Spleen (tissue), 7 donors: ENCODE results near the gene CLIC5.

Source experiments
- CTCF ChIP-seq, 11 experiments: fragments of 200-600 bp in 7 of 11; fragments of 450-650 bp in 4 of 11; sonication (generic) in 4 of 11; IDR thresholded peaks in 8 of 11; conservative IDR thresholded peaks in 3 of 11; 1 replicate in 7 of 11; 2 replicates in 4 of 11; pipeline versions ENCODE4 v1.4.0 to v1.8.0; 2016 to 2021; ENCODE audit warnings: antibody characterized with exemption in 11 of 11, inconsistent platforms in 4 of 11, mild to moderate bottlenecking in 1 of 11
- POLR2A ChIP-seq, 3 donors: fragments of 450-650 bp; IDR thresholded peaks; one replicate each; pipeline ENCODE4 v1.5.1; 2017; ENCODE audit warnings: antibody characterized with exemption in 3 of 3, mild to moderate bottlenecking in 1 of 3
- POLR2AphosphoS5 ChIP-seq, 3 donors: sonication (generic); formaldehyde crosslinking; IDR thresholded peaks; one replicate each; pipeline ENCODE4 v1.5.1; 2017; ENCODE audit warnings: antibody characterized with exemption in 3 of 3
- donor health status: DM: no; HTN: no; CAD: no; lungs with moderate emphysema.
- donor health status: DM: no; HTN: no; CAD: no.
- donor health status: DM: no; HTN: no; CAD: no.

- TF ChIP-seq CTCF (IDR thresholded peaks at IDR 0.05 in 8 of 11, conservative IDR thresholded peaks at IDR 0.05 in 3 of 11), result no peak
- no peak for TF ChIP-seq POLR2A (IDR thresholded peaks at IDR 0.05)
- TF ChIP-seq POLR2AphosphoS5 (IDR thresholded peaks at IDR 0.05), result no peak
Observed at GRCh38 chr6:45986746-45987274, 28.9 kb downstream of the CLIC5 start.
